HG03064 (cell line): ENCODE measurements around the gene TLE4.
A peak's percentile ranks its signal among the peaks of the same experiment; 100 is the strongest.
"Not testable (repeated sequence)": the region's sequence is repeated elsewhere in the genome, so short reads cannot be mapped to it uniquely, and the experiment has no call there.

Source experiments
- ATAC-seq: cut with Tn5 transposase; IDR thresholded peaks from one replicate; pipeline ENCODE4 v1.9.1; 2021; ENCODE audit warnings: low read depth; ENCODE audit not compliant: unreplicated experiment

Gene TLE4

GRCh38 chr9:79571309-79572031 is at the start of gene TLE4:
Gene TLE4, plus strand, starts transcription at chr9:79571965. Its CDS starts 826 bp downstream, at chr9:79572791.
- peak; percentile 83 for ATAC-seq

- no peak for ATAC-seq
Observed at GRCh38 chr9:79522793-79523192, 49.0 kb upstream of the TLE4 start.

GRCh38 chr9:79524266-79524665 is 47.5 kb upstream of the TLE4 start:
- ATAC-seq: no peak

- no peak for ATAC-seq
Observed at GRCh38 chr9:79526149-79526672, 45.6 kb upstream of the TLE4 start.

- no peak for ATAC-seq
Observed at GRCh38 chr9:79535534-79535933, 36.2 kb upstream of the TLE4 start.

GRCh38 chr9:79537838-79538237 is 33.9 kb upstream of the TLE4 start:
- no peak for ATAC-seq

GRCh38 chr9:79542735-79543620 is 28.8 kb upstream of the TLE4 start:
- ATAC-seq: no peak

- ATAC-seq: not testable (repeated sequence)
Observed at GRCh38 chr9:79544375-79544774, 27.4 kb upstream of the TLE4 start.

GRCh38 chr9:79551586-79551985 is 20.2 kb upstream of the TLE4 start:
- no peak for ATAC-seq

GRCh38 chr9:79551994-79552393 is 19.8 kb upstream of the TLE4 start:
- no peak for ATAC-seq

- ATAC-seq: no peak
Observed at GRCh38 chr9:79555474-79556089, 16.2 kb upstream of the TLE4 start.

- no peak for ATAC-seq
Observed at GRCh38 chr9:79559495-79560181, 12.1 kb upstream of the TLE4 start.

- ATAC-seq: no peak
Observed at GRCh38 chr9:79562749-79563386, 8.9 kb upstream of the TLE4 start.

- ATAC-seq: no peak
Observed at GRCh38 chr9:79564105-79564504, 7.7 kb upstream of the TLE4 start.

GRCh38 chr9:79565245-79565644 is 6.5 kb upstream of the TLE4 start:
- peak; percentile 97 for ATAC-seq

- no peak for ATAC-seq
Observed at GRCh38 chr9:79567671-79568098, 4.1 kb upstream of the TLE4 start.

GRCh38 chr9:79568337-79569101 is 3.2 kb upstream of the TLE4 start:
- ATAC-seq: no peak

GRCh38 chr9:79569814-79570447 is 1.8 kb upstream of the TLE4 start:
- no peak for ATAC-seq
